ENCODE measurements around the gene ABCC2.
A peak's percentile ranks its signal among the peaks of the same experiment; 100 is the strongest.

Gene ABCC2

GRCh38 chr10:99777918-99778714 lies 4.3 kb upstream of the ABCC2 start:
- DNase-seq, result peak in 1 of 2 experiments; percentile 21

- peak; percentile 86 to 91 for DNase-seq
These were observed 3.1 kb upstream of the ABCC2 start for GRCh38 chr10:99779335-99779734.

GRCh38 chr10:99781734-99782429 lies 558 bp upstream of the ABCC2 start:
- DNase-seq, result no peak

- DNase-seq, result no peak
These were observed 1.7 kb downstream of the ABCC2 start for GRCh38 chr10:99784016-99784726.

GRCh38 chr10:99784727-99785441 lies 2.4 kb downstream of the ABCC2 start:
- DNase-seq, result no peak

DNA sequence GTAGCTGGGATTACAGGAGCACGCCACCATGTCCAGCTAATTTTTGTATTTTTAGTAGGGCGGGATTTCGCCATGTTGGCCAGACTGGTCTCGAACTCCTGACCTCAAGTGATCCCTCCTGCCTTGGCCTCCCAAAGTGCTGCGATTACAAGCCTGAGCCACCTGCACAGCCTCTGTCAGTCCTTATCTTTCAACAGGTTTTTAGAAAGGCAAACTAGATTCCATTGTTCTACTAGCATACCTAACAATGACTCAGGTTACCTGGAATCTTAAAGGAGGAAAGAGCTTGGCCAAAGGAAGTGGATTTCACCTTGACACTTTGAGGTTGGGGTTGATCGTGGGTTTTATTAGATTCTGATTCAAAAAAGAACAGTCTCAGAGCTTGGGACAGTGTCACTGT lies 3.2 kb downstream of the ABCC2 start:
- DNase-seq, result no peak

DNA sequence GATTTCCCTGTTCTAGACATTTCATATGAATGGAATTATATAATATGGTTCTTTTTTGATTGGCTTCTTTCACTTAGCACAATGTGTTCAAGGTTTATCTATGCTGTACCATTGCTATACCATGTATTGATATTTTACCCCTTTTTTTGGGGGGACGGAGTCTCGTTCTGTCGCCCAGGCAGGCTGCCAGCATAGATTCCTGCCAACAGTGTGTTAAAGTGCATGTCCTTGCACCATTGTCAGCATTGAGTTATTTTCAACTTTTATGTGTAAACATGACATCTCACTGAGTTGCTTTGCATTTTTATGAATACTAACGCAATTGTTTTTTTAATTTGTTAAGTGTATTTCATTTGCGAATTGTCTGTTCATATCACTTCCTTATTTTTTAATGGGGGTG lies 4.9 kb downstream of the ABCC2 start:
- DNase-seq, result no peak

DNA sequence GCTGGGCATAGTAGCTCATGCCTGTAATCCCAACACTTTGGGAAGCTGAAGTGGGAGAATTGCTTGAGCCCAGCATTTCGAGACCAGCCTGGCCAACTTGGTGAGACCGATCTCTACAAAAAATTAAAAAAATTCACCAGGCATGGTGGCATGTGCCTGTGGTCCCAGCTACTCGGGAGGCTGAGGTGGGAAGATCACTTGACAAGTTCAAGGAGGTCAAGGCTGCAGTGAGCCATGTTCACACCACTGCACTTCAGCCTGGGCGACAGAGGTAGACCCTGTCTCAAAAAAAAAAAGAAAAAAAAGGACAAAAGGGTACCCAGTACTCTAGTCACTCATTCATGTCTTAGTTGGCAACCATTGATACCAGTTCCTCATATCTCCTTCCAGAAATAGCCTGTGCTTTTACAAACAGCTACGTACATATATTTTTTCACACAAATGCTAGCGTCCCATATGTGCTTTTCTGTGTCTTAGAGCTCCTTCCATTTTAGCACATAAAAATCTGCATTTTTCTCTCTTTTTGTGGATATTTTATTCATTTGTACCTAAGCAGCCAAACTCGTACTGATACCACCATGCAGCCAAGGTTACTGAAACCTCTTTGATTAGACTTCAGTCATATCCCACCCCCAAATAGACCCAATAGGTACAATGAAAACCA lies 5.5 kb downstream of the ABCC2 start:
- no peak for DNase-seq

- no peak for DNase-seq
These were observed 6.3 kb downstream of the ABCC2 start for GRCh38 chr10:99788598-99789256.

- no peak for DNase-seq
These were observed 9.4 kb downstream of the ABCC2 start for GRCh38 chr10:99791831-99792230.

- no peak for DNase-seq
These were observed 11.4 kb downstream of the ABCC2 start for GRCh38 chr10:99793819-99794218.

DNA sequence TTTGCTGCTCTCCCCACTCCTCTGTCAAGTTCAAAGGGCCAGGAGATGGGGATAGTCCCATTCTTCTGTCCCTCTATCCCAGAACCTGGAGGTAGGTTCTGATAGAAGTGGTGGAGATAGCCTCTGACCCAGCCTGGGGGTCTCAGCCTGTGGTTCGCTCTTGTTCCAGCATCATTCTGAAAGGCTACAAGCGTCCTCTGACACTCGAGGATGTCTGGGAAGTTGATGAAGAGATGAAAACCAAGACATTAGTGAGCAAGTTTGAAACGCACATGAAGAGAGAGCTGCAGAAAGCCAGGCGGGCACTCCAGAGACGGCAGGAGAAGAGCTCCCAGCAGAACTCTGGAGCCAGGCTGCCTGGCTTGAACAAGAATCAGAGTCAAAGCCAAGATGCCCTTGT lies 14.5 kb downstream of the ABCC2 start:
- DNase-seq, result no peak

DNA sequence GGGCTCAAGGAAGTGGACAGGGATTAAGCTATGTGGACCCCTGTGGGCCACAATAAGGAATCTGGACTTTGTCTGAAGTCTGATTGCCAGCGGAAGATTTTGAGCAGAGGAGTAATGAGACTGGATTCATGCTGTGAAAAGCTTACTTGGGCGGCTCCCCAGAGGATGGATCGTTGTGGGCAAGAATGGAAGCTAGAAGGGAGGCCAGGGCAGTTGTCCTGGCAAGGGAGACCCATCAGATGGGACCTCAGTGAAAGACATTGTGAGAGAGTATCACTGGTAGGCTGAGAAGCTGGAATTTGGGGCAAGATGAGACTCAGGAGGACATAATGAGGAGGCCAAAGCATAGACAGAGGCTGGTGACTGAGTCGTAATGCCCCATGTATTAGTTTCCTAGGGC lies 15.6 kb downstream of the ABCC2 start:
- DNase-seq, result no peak

DNA sequence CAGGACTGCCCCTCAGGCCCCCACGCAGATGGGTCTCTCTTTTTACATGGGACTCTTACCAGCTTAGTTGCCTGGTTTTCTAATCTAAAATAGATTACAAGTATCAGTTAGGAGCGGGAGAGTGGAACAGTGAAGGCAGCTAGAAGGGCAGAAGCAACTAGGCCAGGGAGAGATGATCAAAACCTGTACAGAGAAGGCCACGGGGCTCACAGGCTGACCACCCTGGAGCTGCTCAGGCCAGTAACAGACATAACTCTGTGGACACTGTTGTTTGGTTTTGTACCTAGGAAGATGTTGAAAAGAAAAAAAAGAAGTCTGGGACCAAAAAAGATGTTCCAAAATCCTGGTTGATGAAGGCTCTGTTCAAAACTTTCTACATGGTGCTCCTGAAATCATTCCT lies 16.5 kb downstream of the ABCC2 start:
- no peak for DNase-seq

- DNase-seq, result no peak
These were observed 17.2 kb downstream of the ABCC2 start for GRCh38 chr10:99799613-99800012.

GRCh38 chr10:99804471-99804870 lies 22.0 kb downstream of the ABCC2 start:
- no peak for DNase-seq

- no peak for DNase-seq
These were observed 22.8 kb downstream of the ABCC2 start for GRCh38 chr10:99805190-99805589.

- DNase-seq, result no peak
These were observed 23.7 kb downstream of the ABCC2 start for GRCh38 chr10:99806091-99806490.

GRCh38 chr10:99807786-99808185 lies 25.3 kb downstream of the ABCC2 start:
- DNase-seq, result no peak

DNA sequence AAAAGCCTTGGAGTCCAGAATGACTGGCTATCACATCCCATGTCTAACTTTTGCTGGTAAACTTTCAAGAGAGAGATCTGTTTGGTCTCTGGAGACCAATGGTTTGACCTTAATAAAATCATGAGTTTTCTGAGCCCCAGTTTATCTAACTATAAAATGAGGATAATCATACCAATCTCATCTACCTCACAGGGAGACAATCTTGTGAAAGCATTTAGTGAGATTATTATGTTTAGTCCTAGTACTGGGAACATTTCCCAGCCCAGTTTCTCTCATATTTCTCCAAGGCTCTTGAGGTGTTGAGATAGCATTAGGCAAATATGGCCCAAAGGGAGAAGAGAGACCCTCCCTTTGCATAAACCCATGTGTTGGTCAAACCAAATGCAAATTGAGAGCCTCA lies 25.8 kb downstream of the ABCC2 start:
- DNase-seq, result no peak

DNA sequence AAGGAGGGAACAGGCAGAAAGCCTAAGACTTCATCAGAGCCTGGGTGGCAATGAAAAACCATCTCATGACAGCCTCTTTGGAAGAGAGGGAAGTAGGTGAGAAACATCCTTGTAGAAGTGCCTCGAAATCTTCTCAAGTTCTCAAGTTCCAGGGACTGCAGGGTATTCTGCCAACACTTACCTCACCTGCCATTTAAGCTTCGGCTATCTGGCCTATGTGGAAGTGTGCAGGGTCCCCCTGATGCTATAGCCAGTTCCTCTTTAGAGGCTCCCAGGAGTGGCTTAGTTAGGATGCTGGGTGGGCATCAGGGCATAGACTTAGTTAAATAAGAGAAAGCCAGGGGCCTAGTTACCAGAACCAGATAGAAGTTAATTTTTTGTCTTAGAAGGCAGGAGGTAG lies 27.0 kb downstream of the ABCC2 start:
- no peak for DNase-seq

Measured in Kasumi-1 (cell line).